ENCODE results near the gene SLC43A3.

The SLC43A3 gene

GRCh38 chr11:57426929-57427726 lies at the start of gene SLC43A3:
Gene SLC43A3 (minus strand): TSS chr11:57427121. CDS start chr11:57426172, 949 bp downstream.
- peak in 1 of 2 donors; percentile 19 for DNase-seq

- DNase-seq = no peak
Observed at GRCh38 chr11:57476047-57476756, 49.3 kb upstream of the SLC43A3 start.

GRCh38 chr11:57475671-57476046 lies 48.7 kb upstream of the SLC43A3 start:
- no peak for DNase-seq

GRCh38 chr11:57475191-57475590 lies 48.3 kb upstream of the SLC43A3 start:
- DNase-seq = no peak

GRCh38 chr11:57474803-57475115 lies 47.8 kb upstream of the SLC43A3 start:
- DNase-seq = no peak

- no peak for DNase-seq
Observed at GRCh38 chr11:57474017-57474802, 47.3 kb upstream of the SLC43A3 start.

- no peak for DNase-seq
Observed at GRCh38 chr11:57473285-57473841, 46.4 kb upstream of the SLC43A3 start.

- no peak for DNase-seq
Observed at GRCh38 chr11:57471496-57471895, 44.6 kb upstream of the SLC43A3 start.

- DNase-seq = no peak
Observed at GRCh38 chr11:57469268-57469667, 42.3 kb upstream of the SLC43A3 start.

GRCh38 chr11:57468276-57468675 lies 41.4 kb upstream of the SLC43A3 start:
- no peak for DNase-seq

- no peak for DNase-seq
Observed at GRCh38 chr11:57467508-57468157, 40.7 kb upstream of the SLC43A3 start.

- no peak for DNase-seq
Observed at GRCh38 chr11:57466680-57467079, 39.8 kb upstream of the SLC43A3 start.

- no peak for DNase-seq
Observed at GRCh38 chr11:57464539-57465181, 37.7 kb upstream of the SLC43A3 start.

GRCh38 chr11:57463671-57464538 lies 37.0 kb upstream of the SLC43A3 start:
- DNase-seq = no peak

GRCh38 chr11:57462597-57462996 lies 35.7 kb upstream of the SLC43A3 start:
- no peak for DNase-seq

GRCh38 chr11:57461841-57462489 lies 35.0 kb upstream of the SLC43A3 start:
- DNase-seq = no peak

- DNase-seq = no peak
Observed at GRCh38 chr11:57460758-57461749, 34.1 kb upstream of the SLC43A3 start.

GRCh38 chr11:57460022-57460757 lies 33.3 kb upstream of the SLC43A3 start, which contains the start of gene RTN4RL2:
Gene RTN4RL2 (plus strand): TSS chr11:57460528. CDS start chr11:57460866, 338 bp downstream.
- no peak for DNase-seq
